DOHH2 (cell line): Measurements from ENCODE around the gene FGG.

ENCODE experiments used
- EZH2phosphoT487 ChIP-seq: fragments of 200-600 bp; sonication (generic); IDR thresholded peaks from 2 replicates; pipeline ENCODE4 v1.6.1; 2017; ENCODE audit warnings: borderline replicate concordance, mild to moderate bottlenecking, antibody characterized with exemption, low read length, moderate library complexity, mixed read lengths
- TF ChIP-seq, protein P1 (sequence below): fragments of 200-600 bp; sonication (generic); IDR thresholded peaks from one replicate; pipeline ENCODE4 v1.5.1; 2014; ENCODE audit warnings: antibody characterized with exemption, mild to moderate bottlenecking, low read depth, low read length; ENCODE audit not compliant: poor library complexity, severe bottlenecking

DNA sequence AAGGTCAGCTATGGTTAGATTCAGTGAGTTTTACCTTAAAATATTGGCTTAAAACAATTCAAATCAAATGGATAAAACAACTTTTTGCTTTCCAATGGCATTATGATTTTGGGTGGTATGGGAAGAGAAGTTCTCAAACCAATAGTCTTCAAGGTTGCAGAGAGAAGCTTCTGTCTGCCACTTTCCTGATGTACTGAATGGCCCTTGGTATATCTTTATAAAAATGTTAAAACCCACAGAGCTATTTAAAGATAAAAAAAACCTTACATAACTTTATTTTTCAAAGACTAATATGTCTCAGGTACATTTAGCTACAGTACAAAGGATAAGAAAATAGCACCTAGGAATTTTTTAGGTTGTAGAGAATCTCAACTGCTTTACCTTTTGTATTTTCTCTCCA, 28.8 kb downstream of the FGG start:
- TF ChIP-seq, protein P1, sequence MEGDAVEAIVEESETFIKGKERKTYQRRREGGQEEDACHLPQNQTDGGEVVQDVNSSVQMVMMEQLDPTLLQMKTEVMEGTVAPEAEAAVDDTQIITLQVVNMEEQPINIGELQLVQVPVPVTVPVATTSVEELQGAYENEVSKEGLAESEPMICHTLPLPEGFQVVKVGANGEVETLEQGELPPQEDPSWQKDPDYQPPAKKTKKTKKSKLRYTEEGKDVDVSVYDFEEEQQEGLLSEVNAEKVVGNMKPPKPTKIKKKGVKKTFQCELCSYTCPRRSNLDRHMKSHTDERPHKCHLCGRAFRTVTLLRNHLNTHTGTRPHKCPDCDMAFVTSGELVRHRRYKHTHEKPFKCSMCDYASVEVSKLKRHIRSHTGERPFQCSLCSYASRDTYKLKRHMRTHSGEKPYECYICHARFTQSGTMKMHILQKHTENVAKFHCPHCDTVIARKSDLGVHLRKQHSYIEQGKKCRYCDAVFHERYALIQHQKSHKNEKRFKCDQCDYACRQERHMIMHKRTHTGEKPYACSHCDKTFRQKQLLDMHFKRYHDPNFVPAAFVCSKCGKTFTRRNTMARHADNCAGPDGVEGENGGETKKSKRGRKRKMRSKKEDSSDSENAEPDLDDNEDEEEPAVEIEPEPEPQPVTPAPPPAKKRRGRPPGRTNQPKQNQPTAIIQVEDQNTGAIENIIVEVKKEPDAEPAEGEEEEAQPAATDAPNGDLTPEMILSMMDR = no peak
- no peak for TF ChIP-seq EZH2phosphoT487
